Adrenal gland (tissue), 5 donors: Measurements from ENCODE around the gene RLN3.
"Not testable (repeated sequence)": the region's sequence is repeated elsewhere in the genome, so short reads cannot be mapped to it uniquely, and the experiment has no call there.

Experiments used
- POLR2A ChIP-seq, 2 donors: fragments of 450-650 bp; IDR thresholded peaks; one replicate each; pipeline ENCODE4 v1.6.1; 2017; ENCODE audit warnings: antibody characterized with exemption in 2 of 2, mild to moderate bottlenecking in 2 of 2, moderate library complexity in 1 of 2
- TF ChIP-seq, protein P1 (sequence below), 6 experiments: fragments of 450-650 bp in 4 of 6; fragments of 200-600 bp in 2 of 6; sonication (generic) in 1 of 6; IDR thresholded peaks; 1 replicate in 5 of 6; 2 replicates in 1 of 6; pipeline versions ENCODE4 v1.5.1 to v1.8.0; 2016 to 2021; ENCODE audit warnings: antibody characterized with exemption in 6 of 6, mild to moderate bottlenecking in 2 of 6, moderate library complexity in 1 of 6
- donor health status: DM: no; HTN: no; CAD: no.

GRCh38 chr19:14047866-14048265 is 19.9 kb downstream of the RLN3 start:
- TF ChIP-seq, protein P1, sequence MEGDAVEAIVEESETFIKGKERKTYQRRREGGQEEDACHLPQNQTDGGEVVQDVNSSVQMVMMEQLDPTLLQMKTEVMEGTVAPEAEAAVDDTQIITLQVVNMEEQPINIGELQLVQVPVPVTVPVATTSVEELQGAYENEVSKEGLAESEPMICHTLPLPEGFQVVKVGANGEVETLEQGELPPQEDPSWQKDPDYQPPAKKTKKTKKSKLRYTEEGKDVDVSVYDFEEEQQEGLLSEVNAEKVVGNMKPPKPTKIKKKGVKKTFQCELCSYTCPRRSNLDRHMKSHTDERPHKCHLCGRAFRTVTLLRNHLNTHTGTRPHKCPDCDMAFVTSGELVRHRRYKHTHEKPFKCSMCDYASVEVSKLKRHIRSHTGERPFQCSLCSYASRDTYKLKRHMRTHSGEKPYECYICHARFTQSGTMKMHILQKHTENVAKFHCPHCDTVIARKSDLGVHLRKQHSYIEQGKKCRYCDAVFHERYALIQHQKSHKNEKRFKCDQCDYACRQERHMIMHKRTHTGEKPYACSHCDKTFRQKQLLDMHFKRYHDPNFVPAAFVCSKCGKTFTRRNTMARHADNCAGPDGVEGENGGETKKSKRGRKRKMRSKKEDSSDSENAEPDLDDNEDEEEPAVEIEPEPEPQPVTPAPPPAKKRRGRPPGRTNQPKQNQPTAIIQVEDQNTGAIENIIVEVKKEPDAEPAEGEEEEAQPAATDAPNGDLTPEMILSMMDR (IDR thresholded peaks at IDR 0.05), result not testable (repeated sequence)
- not testable (repeated sequence) for TF ChIP-seq POLR2A (IDR thresholded peaks at IDR 0.05)
